ENCODE measurements around the gene HDAC9.
"Not testable (repeated sequence)": the region's sequence is repeated elsewhere in the genome, so short reads cannot be mapped to it uniquely, and the experiment has no call there.

Gene HDAC9

DNA sequence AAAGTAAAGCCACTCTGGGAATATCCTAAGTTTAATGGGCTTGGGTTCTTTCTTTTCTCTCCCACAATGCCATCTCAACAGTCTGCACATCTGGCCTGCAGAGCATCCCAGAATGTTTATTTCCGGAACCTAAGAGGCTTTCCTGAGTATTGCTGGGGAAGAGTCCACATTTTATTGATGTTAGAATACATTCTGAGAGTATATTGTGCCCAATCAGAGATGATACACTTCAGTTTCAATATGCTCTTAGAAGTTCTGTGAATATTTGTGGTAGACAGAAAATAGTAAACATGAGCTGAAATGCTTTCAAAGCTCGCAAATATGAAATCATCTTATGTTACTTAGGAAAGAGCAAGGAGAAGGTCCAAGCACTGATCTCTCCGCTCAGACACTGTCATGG, 421.3 kb downstream of the HDAC9 start:
- Mint-ChIP-seq H3K9me3 (peaks cover 13 to 20% of the 10 kb centered on the region in 2 donors), H3K4me3 (no peak overlapping the region), H3K4me1 (no peaks in the 10 kb centered on the region), H3K27ac (no peak overlapping the region), H3K27me3 (no peaks in the 10 kb centered on the region)
- no peak for DNase-seq
- ATAC-seq = no peak

DNA sequence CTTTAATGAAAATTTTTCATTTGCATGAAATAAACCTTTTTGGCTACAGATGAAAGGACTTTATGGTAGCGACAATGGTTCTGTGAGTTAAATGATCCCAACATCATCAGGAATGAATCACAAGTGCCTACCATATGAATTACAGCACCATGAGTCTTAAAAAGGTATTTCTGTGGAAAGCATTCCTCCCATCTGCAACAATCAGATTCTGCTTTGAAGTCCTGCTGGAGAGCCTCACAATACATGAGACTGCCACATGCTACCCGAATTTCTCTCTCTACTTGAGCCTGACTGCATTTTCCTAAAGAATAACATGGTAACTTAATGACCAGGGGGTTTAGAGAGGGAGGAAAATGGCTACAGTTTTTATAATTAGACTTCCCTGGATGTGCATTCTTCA, 431.6 kb downstream of the HDAC9 start:
- Mint-ChIP-seq H3K4me3 (no peak overlapping the region), H3K27ac (no peak overlapping the region), H3K27me3 (no peaks in the 10 kb centered on the region), H3K4me1 (no peaks in the 10 kb centered on the region), H3K9me3 (peaks cover 0 to 9% of the 10 kb centered on the region in 2 donors)
- ATAC-seq (no peak), DNase-seq (no peak)

DNA sequence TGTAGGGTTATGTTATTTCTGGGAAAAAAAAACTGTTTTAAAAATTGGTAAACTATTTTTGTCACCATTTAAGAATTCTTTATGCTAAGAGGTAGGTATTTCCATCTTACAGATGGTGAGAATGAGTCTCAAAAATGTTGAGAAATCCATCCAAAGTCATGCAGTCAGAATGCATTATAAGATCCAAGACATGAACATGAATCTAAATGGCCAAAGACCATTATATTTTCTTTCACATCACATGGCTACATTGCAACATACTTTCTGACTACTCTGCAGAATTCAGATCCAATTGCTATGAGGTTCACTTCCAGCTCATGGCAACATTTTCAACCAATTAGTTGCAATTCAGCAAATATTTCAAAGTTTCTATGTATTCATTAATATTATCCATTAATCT, 440.7 kb downstream of the HDAC9 start:
- H3K27ac Mint-ChIP-seq = no peak overlapping the region
- DNase-seq = no peak
- no peaks in the 10 kb centered on the region for H3K4me1 Mint-ChIP-seq
- peaks cover 8 to 9% of the 10 kb centered on the region in 2 donors for H3K9me3 Mint-ChIP-seq
- ATAC-seq = no peak
- H3K27me3 Mint-ChIP-seq = no peaks in the 10 kb centered on the region
- no peak overlapping the region for H3K4me3 Mint-ChIP-seq

DNA sequence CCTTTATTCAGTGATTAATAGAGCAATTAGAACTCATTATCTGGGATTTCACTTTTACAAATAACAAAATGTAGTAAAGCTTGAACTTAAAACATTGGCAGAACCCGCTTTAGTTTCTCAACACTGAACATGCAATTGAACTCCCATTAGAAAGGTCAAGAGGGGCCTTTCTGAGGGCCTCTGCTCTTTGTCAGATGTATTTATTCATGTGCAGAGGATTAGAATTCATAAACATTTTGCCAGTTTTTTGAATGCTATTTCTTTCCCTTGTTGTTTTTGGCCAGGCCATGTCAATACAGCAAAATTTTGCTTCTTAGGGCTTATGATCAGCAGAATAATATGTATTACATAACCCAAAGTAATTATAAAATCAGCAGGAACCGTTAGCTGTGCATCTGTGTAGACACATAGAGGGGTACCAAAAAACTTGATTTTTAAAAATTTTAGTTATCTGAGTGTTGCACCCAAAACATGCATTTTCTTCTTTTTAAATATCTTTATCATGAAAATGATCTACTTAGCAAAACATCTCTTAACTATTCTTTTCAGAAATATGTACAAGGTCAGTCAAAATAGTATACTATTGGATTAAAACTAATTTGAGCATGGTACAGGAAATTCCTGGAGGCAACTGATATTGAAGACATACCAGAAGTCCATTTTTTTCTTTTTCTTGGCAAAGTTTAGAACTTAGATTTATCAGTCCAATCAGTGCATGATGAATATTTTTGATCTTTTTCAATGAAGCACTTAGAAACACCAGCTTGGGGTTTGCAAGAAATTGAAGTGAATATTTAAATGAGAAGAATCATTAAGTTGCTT, 444.4 kb downstream of the HDAC9 start:
- Mint-ChIP-seq H3K27me3 (no peaks in the 10 kb centered on the region), H3K4me1 (no peaks in the 10 kb centered on the region), H3K4me3 (no peak overlapping the region), H3K9me3 (peaks cover 5 to 7% of the 10 kb centered on the region in 2 donors), H3K27ac (no peak overlapping the region)
- DNase-seq (no peak), ATAC-seq (no peak)

DNA sequence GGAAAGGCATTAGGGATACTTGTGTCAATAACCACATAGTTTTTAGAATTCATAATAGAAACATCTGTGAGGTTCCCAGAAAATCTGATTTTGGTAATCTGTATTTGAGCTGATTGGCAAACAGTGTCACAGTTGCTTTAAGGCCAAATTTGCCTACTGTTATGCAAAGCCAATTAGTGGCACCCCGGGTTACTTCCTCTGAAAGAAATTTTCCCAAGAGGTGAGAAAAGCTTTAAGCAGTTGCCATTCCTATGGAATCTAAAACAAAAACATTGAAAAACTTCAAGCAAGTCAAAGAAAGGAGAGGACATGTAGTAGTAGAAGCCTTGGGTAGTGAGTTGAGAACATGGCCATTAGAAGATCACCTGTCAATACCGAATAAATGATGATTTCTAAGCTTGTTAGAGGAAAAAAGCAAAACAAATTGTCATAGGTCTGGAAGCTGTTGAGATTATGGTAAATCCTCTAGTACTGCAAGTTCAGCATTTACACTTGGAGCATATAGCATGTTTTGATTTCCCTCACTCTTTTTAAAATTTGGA, 445.1 kb downstream of the HDAC9 start:
- DNase-seq = no peak
- Mint-ChIP-seq H3K27ac (no peak overlapping the region), H3K9me3 (peaks cover 5 to 7% of the 10 kb centered on the region in 2 donors), H3K27me3 (no peaks in the 10 kb centered on the region), H3K4me3 (no peak overlapping the region), H3K4me1 (no peaks in the 10 kb centered on the region)
- ATAC-seq = no peak

DNA sequence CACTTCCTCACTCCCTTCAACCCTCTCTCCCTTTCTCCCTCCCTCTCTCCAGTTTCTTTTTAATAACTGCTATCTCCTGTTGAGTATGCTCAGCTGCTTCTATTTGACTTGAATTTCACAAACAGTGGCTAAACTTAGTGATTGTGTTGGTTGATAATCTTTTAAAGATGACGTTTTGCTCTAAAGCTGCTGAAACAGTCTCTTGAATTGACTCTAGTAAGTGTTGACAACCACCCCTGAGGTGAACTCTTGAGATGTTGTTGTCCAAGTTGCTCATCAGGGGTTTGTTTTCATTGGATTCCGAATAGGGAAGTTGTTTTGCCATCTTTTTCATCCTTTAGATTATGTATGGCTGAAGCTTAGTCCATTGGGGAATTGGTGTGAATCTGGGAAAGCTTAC, 445.7 kb downstream of the HDAC9 start:
- Mint-ChIP-seq H3K9me3 (peaks cover 5 to 7% of the 10 kb centered on the region in 2 donors), H3K4me3 (no peak overlapping the region), H3K27me3 (no peaks in the 10 kb centered on the region), H3K4me1 (no peaks in the 10 kb centered on the region), H3K27ac (no peak overlapping the region)
- DNase-seq = no peak
- no peak for ATAC-seq

DNA sequence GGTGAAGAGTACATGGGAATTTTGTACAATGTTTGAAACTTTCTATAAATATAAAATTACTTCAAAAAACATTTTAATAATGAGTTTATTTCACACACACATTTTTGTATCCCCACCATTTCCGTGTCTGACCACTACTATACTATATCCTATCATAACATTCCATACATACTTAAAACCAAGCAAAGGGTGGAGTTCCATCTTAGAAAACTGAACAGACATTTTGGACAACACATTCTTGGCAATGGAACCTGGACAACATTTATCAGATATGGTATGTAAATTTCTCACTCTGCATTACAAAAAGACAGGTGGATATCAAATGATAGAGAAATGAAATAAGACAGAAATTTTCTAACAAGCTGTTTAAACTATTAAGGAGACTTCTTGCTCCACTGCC, 453.0 kb downstream of the HDAC9 start:
- no peak for ATAC-seq
- Mint-ChIP-seq H3K4me3 (no peak overlapping the region), H3K27me3 (no peaks in the 10 kb centered on the region), H3K4me1 (no peaks in the 10 kb centered on the region), H3K9me3 (no peaks in the 10 kb centered on the region), H3K27ac (no peak overlapping the region)
- DNase-seq = no peak

DNA sequence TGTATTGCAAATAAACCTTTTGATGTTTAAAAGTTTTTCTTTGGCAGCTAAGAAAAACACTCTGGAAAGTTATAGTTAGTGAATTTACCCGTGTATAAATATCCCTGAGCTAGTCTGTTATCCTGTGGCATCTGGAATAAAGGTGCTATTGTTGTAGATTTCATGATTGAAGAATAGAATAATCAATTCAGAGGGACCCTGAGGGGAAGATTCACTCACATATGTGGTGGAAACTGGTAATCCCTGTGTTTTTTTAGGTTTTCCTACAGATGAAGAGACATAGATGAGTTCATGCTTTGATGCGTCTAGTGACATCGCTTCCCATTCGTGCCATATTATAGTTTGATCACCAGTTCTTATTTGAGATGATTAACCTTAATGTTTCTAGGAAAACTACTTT, 457.3 kb downstream of the HDAC9 start:
- H3K9me3 Mint-ChIP-seq = no peaks in the 10 kb centered on the region
- H3K4me3 Mint-ChIP-seq = no peak overlapping the region
- H3K27ac Mint-ChIP-seq = no peak overlapping the region
- no peaks in the 10 kb centered on the region for H3K27me3 Mint-ChIP-seq
- H3K4me1 Mint-ChIP-seq = no peaks in the 10 kb centered on the region
- DNase-seq (no peak), ATAC-seq (no peak)

DNA sequence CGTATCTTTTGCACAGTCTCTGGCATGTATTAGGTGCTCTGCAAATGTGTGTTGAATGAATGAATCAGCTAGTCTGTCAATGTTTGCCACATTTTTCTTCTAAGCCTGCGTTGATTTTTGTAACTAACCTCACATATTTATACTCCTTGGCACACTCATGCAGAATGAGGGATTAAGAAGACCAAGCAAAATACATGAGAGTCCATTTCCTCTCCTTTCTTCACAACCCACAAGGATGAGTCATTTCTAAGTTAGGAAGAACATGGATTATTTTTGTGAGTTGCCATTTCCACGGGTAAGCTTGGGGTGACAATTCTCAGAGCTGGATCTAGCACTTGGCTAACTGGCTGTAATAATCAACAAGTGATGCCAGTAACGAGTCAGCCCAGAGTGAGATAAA, 463.1 kb downstream of the HDAC9 start:
- peaks cover 0 to 5% of the 10 kb centered on the region in 2 donors for H3K9me3 Mint-ChIP-seq
- no peak overlapping the region for H3K4me3 Mint-ChIP-seq
- ATAC-seq (no peak), DNase-seq (no peak)
- H3K27me3 Mint-ChIP-seq = no peaks in the 10 kb centered on the region
- no peaks in the 10 kb centered on the region for H3K4me1 Mint-ChIP-seq
- H3K27ac Mint-ChIP-seq = no peak overlapping the region

DNA sequence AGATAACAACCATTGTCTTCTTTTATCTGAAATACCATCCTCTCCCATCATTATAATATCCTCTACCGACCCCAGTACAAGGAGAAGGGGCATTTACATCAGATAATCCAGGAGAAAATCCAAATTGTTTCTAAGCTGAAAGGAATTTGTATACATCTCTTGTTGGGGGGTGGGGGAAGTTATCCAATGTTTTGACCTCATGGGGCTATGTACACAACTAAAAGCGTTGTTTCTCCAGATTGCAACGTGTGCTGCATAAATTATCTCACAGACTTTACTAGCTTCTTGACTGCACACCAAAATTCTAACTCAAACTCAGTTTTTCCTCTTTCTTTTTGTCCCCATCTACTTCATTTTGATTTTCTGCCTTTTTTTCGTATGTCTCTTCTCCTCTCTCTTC, 465.2 kb downstream of the HDAC9 start:
- DNase-seq (no peak), ATAC-seq (no peak)
- no peaks in the 10 kb centered on the region for H3K4me1 Mint-ChIP-seq
- H3K27ac Mint-ChIP-seq = no peak overlapping the region
- peaks cover 0 to 5% of the 10 kb centered on the region in 2 donors for H3K9me3 Mint-ChIP-seq
- no peak overlapping the region for H3K4me3 Mint-ChIP-seq
- H3K27me3 Mint-ChIP-seq = no peaks in the 10 kb centered on the region

DNA sequence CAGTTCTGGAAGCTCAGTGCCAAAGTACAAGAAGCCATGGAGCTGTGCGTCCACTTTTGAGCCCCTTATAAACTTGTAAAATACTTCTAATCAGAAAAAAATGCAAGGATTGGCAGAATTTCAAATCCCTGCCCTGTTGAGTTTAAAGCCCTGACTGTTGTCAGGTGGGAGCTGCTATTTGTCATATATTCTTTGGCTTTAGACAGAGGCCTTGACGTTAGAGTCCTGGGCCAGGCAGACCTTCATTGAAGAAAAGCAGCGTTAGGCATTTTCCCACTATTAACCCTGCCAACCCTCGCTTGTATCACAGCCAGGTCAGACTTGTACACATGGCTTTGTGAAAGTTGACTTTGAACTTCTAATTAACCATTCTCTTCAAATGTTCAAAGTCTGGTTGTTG, 466.5 kb downstream of the HDAC9 start:
- no peak for DNase-seq
- H3K27ac Mint-ChIP-seq = no peak overlapping the region
- H3K4me1 Mint-ChIP-seq = no peaks in the 10 kb centered on the region
- ATAC-seq = no peak
- H3K27me3 Mint-ChIP-seq = no peaks in the 10 kb centered on the region
- peaks cover 0 to 5% of the 10 kb centered on the region in 2 donors for H3K9me3 Mint-ChIP-seq
- no peak overlapping the region for H3K4me3 Mint-ChIP-seq

DNA sequence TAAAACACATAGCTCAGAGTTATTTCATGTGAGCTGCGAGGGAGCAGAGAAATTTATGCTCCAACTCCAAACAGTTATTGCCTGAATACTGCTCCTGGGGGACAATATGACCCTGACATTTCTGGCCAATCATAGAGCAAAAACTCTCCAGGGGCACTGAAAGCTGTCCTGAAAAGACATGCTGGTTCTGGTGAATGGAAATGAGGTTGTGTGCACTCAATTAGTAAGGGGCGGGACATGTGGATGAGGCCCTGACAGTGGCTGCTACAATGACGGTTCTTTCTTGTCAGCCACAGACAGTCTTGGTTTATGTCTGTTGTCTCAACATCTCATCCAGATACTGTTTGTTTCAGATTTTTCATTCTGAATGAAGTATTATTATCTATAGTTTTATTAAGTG, 470.1 kb downstream of the HDAC9 start:
- H3K27me3 Mint-ChIP-seq = no peaks in the 10 kb centered on the region

DNA sequence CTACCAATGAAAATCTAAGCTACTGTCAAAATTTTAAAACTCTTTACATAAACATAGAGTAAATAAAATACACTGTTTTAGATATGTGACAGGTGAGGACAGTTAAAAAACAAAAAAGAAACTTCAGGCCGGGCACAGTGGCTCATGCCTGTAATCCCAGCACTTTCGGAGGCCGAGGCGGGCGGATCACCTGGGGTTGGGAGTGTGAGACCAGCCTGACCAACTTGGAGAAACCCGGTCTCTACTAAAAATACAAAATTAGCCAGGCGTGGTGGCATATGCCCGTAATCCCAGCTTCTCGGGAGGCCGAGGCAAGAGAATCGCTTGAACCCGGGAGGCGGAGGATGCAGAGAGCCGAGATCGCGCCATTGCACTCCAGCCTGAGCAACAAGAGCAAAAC, 472.2 kb downstream of the HDAC9 start:
- not testable (repeated sequence) for H3K27ac Mint-ChIP-seq, H3K4me3 Mint-ChIP-seq, H3K27me3 Mint-ChIP-seq, ATAC-seq, DNase-seq, H3K4me1 Mint-ChIP-seq, H3K9me3 Mint-ChIP-seq

More for the DNA sequence above, 470.1 kb downstream of the HDAC9 start:
- Mint-ChIP-seq H3K27ac (no peak overlapping the region), H3K4me1 (no peaks in the 10 kb centered on the region), H3K9me3 (peaks cover 7 to 10% of the 10 kb centered on the region in 2 donors), H3K4me3 (no peak overlapping the region)
- DNase-seq = no peak
- ATAC-seq = no peak

DNA sequence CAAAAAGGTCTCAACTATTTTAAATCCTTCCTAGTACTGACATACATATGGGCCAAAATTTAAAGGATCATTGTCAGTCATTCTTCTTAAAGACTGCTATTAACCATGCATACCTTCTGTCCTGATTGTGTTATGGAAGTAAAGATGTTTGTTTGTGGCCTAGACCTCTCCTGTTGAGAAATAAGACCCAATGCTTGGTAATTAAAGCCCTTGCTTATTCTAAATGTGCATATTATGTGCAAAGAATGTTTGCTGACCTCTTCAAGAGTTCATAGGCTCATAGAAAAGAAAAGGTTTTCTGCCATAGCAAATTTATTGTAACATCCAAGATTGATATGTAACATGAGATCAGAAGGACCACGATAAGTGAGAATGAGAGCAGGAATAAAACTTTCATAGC, 476.3 kb downstream of the HDAC9 start:
- no peaks in the 10 kb centered on the region for H3K27me3 Mint-ChIP-seq

DNA sequence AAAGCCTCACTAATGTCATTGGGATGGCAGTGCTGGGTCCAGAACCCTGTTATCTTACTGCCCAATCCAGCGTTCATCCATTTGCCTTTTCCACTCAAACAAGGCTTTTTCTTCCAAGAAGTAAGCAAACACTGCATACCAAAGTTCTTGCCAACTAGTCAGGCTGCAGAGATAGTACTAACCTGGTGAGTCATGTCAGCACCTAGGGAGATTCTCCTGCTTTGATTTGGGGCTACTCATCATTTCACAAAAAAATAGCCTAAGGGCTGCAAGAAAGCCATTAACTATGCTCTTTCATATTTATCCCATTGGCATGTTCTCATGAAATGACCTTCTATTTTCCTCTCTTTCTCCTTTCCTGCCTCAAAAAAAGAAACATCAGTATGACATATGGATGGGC, 479.3 kb downstream of the HDAC9 start:
- Mint-ChIP-seq H3K27me3 (no peaks in the 10 kb centered on the region), H3K27ac (no peak overlapping the region), H3K4me3 (no peak overlapping the region), H3K9me3 (peaks cover 8% of the 10 kb centered on the region in 2 donors), H3K4me1 (no peaks in the 10 kb centered on the region)
- no peak for DNase-seq
- ATAC-seq = no peak

More for the DNA sequence above, 476.3 kb downstream of the HDAC9 start:
- no peaks in the 10 kb centered on the region for H3K4me1 Mint-ChIP-seq
- no peak for DNase-seq
- no peak overlapping the region for H3K4me3 Mint-ChIP-seq
- no peak for ATAC-seq
- H3K27ac Mint-ChIP-seq = no peak overlapping the region
- H3K9me3 Mint-ChIP-seq = peaks cover 13 to 15% of the 10 kb centered on the region in 2 donors

DNA sequence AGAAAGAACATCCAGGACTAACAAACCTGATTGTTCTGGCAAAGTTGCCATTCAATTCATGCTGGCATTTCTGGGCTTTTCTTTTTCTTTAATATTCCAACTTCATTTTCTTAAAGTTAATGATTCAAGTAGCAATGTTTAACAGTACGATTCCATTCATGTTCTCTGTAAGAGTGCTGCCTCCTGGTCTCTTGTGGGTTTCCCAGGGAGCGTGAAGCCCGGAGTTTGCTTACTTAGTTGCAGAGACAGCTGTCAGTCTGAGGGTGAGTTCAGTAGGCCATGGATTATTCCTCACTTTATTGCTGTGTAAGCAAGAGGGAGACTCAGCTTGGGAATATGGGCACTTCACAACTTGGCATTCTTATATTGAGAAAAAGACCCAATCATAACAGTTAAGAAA, 479.7 kb downstream of the HDAC9 start:
- Mint-ChIP-seq H3K27ac (no peak overlapping the region), H3K4me3 (no peak overlapping the region), H3K9me3 (peaks cover 8% of the 10 kb centered on the region in 2 donors), H3K4me1 (no peaks in the 10 kb centered on the region), H3K27me3 (no peaks in the 10 kb centered on the region)
- DNase-seq (no peak), ATAC-seq (no peak)
